Breast epithelium (tissue), 3 donors: ENCODE measurements around the gene ITPR1.

Experiments used
- CTCF ChIP-seq, 3 donors: fragments of 450-650 bp; IDR thresholded peaks; one replicate each; pipeline ENCODE4 v1.5.1; 2016 to 2017; ENCODE audit warnings: antibody characterized with exemption in 3 of 3, mild to moderate bottlenecking in 3 of 3, moderate library complexity in 3 of 3
- POLR2A ChIP-seq: fragments of 450-650 bp; IDR thresholded peaks from one replicate; pipeline ENCODE4 v1.6.1; 2016; ENCODE audit warnings: antibody characterized with exemption, mild to moderate bottlenecking, moderate library complexity

- TF ChIP-seq CTCF (IDR thresholded peaks at IDR 0.05): no peak
- TF ChIP-seq POLR2A: no peak
Measured at GRCh38 chr3:4666071-4666470, 172.9 kb downstream of the ITPR1 start.
